SJCRH30 (cell line): ENCODE data around the gene USO1. TPM values are rescaled to one million over a fixed set of nuclear protein-coding genes. Genes with fewer than 3 reads are reported as not detected.
"Not testable (repeated sequence)": the region's sequence is repeated elsewhere in the genome, so short reads cannot be mapped to it uniquely, and the experiment has no call there.

Experiments used
- DNase-seq, 2 experiments: peaks; one replicate each; pipeline ENCODE4 v3.0.0-alpha.2; 2015 to 2020
- H3K27ac ChIP-seq: fragments of 250-450 bp; sonication (Bioruptor Pico); 2 replicates; pipeline ENCODE4 v1.5.1; 2020; ENCODE audit warnings: mild to moderate bottlenecking, moderate library complexity
- H3K27me3 ChIP-seq: fragments of 250-450 bp; sonication (Bioruptor Pico); 2 replicates; pipeline ENCODE4 v1.5.1; 2020; ENCODE audit warnings: mild to moderate bottlenecking, moderate library complexity
- H3K36me3 ChIP-seq: fragments of 250-450 bp; sonication (Bioruptor Pico); 2 replicates; pipeline ENCODE4 v1.5.1; 2020; ENCODE audit warnings: mild to moderate bottlenecking, moderate library complexity
- H3K4me1 ChIP-seq: fragments of 250-450 bp; sonication (Bioruptor Pico); 2 replicates; pipeline ENCODE4 v1.5.1; 2020; ENCODE audit warnings: mild to moderate bottlenecking, moderate library complexity
- H3K4me3 ChIP-seq: fragments of 250-450 bp; sonication (Bioruptor Pico); 2 replicates; pipeline ENCODE4 v1.5.1; 2020; ENCODE audit warnings: mild to moderate bottlenecking, moderate library complexity
- H3K9me3 ChIP-seq: fragments of 250-450 bp; sonication (Bioruptor Pico); replicated peaks from 2 replicates; pipeline ENCODE4 v1.5.1; 2020; ENCODE audit warnings: mild to moderate bottlenecking, moderate library complexity
- total RNA-seq: library from RNA; depleted of rRNA; stranded (reverse); fragments of >200 nt; shearing (Covaris generic); gene quantifications from 2 replicates; pipeline ENCODE4 v1.2.3, GENCODE V29; 2014

Gene USO1
- total RNA-seq, 1 experiment from 2014 or later = 94.9 TPM

- no peak for DNase-seq
- Histone ChIP-seq H3K4me1 (no peaks in the 10 kb centered on the region), H3K27ac (no peak overlapping the region)
Observed at GRCh38 chr4:75821966-75822365, 97.6 kb downstream of the USO1 start.

GRCh38 chr4:75822416-75822815, 98.0 kb downstream of the USO1 start:
- Histone ChIP-seq H3K4me1 (no peaks in the 10 kb centered on the region), H3K9me3 (no peaks in the 10 kb centered on the region), H3K36me3 (no peaks in the 10 kb centered on the region), H3K27me3 (no peaks in the 10 kb centered on the region), H3K4me3 (no peak overlapping the region), H3K27ac (no peak overlapping the region)
- DNase-seq = no peak

More at GRCh38 chr4:75821966-75822365, 97.6 kb downstream of the USO1 start:
- H3K9me3 ChIP-seq = no peaks in the 10 kb centered on the region
- no peaks in the 10 kb centered on the region for H3K27me3 ChIP-seq
- no peaks in the 10 kb centered on the region for H3K36me3 ChIP-seq
- no peak overlapping the region for H3K4me3 ChIP-seq

- no peak overlapping the region for H3K27ac ChIP-seq
- H3K4me3 ChIP-seq = no peak overlapping the region
- H3K36me3 ChIP-seq = no peaks in the 10 kb centered on the region
- H3K27me3 ChIP-seq = no peaks in the 10 kb centered on the region
- H3K4me1 ChIP-seq = no peaks in the 10 kb centered on the region
- DNase-seq = no peak
- no peaks in the 10 kb centered on the region for H3K9me3 ChIP-seq
Observed at GRCh38 chr4:75823812-75824211, 99.4 kb downstream of the USO1 start.

- H3K9me3 ChIP-seq = peaks cover 5% of the 10 kb centered on the region
- no peak overlapping the region for H3K4me3 ChIP-seq
- no peak overlapping the region for H3K27ac ChIP-seq
- no peaks in the 10 kb centered on the region; the same call in 1 of the 2 replicates for H3K27me3 ChIP-seq
- no peaks in the 10 kb centered on the region for H3K36me3 ChIP-seq
- no peak for DNase-seq
- no peaks in the 10 kb centered on the region; the same call in 1 of the 2 replicates for H3K4me1 ChIP-seq
Observed at GRCh38 chr4:75830906-75831305, 106.5 kb downstream of the USO1 start.

DNA sequence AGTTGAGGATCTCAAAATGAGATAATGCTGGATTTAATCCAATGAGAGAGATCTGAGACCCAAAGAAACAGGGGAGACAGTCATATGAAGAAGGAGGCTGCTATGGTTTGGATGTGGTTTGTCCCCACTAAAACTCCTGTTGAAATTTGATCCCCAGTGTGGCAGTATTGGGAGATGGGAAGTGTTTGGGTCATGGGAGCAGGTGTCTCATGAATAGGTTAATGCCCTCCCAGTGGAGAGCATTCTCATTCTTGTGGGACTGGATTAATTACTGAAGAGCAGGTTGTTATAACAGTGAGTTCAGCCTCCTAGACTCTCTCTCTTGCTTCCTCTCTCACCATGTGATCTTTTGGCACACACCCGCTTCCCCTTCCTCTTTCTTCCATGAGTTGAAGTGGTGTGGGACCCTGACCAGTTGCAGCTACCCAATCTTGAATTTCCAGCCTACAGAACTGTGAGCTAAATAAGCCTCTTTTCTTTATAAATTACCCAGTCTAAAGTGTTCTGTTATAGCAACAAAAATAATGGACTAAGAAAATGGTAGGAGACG, 107.6 kb downstream of the USO1 start:
- peaks cover 5% of the 10 kb centered on the region for H3K9me3 ChIP-seq
- H3K27ac ChIP-seq = no peak overlapping the region
- no peaks in the 10 kb centered on the region for H3K36me3 ChIP-seq
- peak in 1 of 2 experiments; percentile 60 for DNase-seq
- no peaks in the 10 kb centered on the region; the same call in 1 of the 2 replicates for H3K27me3 ChIP-seq
- H3K4me3 ChIP-seq = no peak overlapping the region
- H3K4me1 ChIP-seq = no peaks in the 10 kb centered on the region; the same call in 1 of the 2 replicates

- peaks cover 5% of the 10 kb centered on the region for H3K9me3 ChIP-seq
- H3K27me3 ChIP-seq = no peaks in the 10 kb centered on the region; the same call in 1 of the 2 replicates
- no peaks in the 10 kb centered on the region for H3K36me3 ChIP-seq
- H3K27ac ChIP-seq = no peak overlapping the region
- no peak for DNase-seq
- H3K4me1 ChIP-seq = no peaks in the 10 kb centered on the region; the same call in 1 of the 2 replicates
- no peak overlapping the region for H3K4me3 ChIP-seq
Observed at GRCh38 chr4:75834095-75834771, 109.9 kb downstream of the USO1 start.

DNA sequence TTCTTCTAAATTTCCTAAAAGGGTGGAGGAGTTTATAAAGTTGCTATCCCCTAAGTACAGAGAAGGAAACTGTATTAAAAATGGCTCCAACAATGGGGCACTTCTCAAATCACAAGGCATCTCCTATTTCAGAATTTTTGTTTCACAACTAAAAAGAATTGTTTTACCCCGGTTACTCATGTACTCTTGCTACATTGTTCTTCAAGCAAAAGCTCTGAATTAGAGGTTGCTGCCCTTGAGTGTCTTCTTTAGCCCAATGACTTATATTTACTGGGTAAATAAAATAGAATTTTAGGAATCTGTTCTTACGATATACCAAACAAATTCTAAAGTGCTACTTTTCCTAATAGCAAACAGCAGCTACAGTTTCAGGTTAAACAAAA, 110.4 kb downstream of the USO1 start:
- no peak for DNase-seq
- Histone ChIP-seq H3K9me3 (peaks cover 5% of the 10 kb centered on the region), H3K4me1 (no peaks in the 10 kb centered on the region; the same call in 1 of the 2 replicates), H3K4me3 (no peak overlapping the region), H3K36me3 (no peaks in the 10 kb centered on the region), H3K27ac (no peak overlapping the region), H3K27me3 (no peaks in the 10 kb centered on the region; the same call in 1 of the 2 replicates)

DNA sequence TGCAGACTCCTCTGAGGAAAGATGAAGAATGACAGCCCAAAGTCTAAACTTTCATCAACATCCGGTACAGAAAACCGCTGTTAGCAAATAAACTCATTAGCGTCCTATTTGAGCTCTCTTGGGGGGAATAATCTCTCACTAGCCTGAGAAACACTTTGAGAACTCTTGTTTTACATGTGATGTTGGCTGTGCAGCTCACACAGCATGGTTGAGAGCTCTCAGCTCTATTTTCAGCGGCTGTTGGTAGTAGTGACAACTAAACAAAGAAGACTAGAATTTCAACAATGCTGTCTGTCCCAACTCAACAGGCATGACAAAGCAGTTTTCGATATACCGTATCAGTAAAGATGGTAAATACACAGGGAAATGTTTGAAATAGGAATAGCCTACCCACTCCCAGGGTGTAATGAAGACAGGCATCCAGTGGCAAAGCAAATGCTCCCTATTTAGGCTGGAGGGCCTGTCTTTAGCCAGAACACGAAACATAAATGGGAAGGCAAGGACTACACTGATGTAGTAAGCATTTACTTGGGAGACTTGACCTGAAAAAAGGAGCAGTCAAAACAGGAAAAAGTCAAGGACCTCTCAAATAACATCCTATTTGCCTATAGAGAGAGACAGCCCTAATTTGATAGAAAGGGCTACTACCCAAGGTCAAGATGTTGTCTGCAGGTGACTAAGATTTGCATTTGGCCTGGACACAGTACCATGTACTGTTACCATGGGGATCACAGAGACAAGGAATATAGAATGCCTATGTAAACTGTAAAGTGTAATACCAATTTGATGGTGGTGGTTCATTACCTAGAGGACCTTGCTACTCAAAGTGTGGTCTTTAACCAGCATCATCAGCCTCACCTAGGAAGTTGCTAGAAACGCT, 117.5 kb downstream of the USO1 start:
- DNase-seq = no peak
- Histone ChIP-seq H3K27me3 (no peaks in the 10 kb centered on the region), H3K4me1 (no peaks in the 10 kb centered on the region; the same call in 1 of the 2 replicates), H3K36me3 (no peaks in the 10 kb centered on the region), H3K4me3 (no peak overlapping the region), H3K9me3 (no peaks in the 10 kb centered on the region), H3K27ac (no peak overlapping the region)

GRCh38 chr4:75843596-75843995, 119.2 kb downstream of the USO1 start:
- Histone ChIP-seq H3K9me3 (no peaks in the 10 kb centered on the region), H3K4me3 (no peak overlapping the region), H3K4me1 (peaks cover 3% of the 10 kb centered on the region; the same call in 1 of the 2 replicates), H3K27ac (no peak overlapping the region), H3K27me3 (no peaks in the 10 kb centered on the region), H3K36me3 (no peaks in the 10 kb centered on the region)
- no peak for DNase-seq

DNA sequence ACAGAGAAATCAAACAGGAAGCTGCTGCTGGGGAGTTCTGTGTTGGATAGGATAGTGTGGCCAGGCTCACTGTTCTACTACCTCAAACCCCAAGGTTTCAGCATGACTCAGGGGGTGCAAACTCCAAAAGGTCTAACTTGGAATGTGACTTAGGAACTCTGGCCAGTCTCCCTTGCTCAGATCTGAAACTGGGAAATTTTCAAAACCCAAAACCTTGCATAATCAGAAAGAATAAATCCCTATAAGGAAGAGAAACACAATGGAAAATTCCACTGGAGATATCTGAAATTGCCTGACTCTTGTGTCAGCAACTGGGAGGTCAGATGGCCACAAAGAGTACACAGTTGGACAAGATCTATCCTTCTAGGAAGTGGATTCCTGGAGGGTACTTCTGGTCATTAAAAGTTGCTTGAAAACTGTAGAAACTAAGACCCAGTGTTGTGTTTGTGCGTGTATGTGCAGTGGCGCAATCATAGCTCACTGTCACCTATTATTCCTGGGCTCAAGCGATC, 119.8 kb downstream of the USO1 start:
- Histone ChIP-seq H3K9me3 (no peaks in the 10 kb centered on the region), H3K4me3 (no peak overlapping the region), H3K27me3 (no peaks in the 10 kb centered on the region), H3K4me1 (peaks cover 3% of the 10 kb centered on the region; the same call in 1 of the 2 replicates), H3K27ac (no peak overlapping the region), H3K36me3 (no peaks in the 10 kb centered on the region)
- no peak for DNase-seq

DNA sequence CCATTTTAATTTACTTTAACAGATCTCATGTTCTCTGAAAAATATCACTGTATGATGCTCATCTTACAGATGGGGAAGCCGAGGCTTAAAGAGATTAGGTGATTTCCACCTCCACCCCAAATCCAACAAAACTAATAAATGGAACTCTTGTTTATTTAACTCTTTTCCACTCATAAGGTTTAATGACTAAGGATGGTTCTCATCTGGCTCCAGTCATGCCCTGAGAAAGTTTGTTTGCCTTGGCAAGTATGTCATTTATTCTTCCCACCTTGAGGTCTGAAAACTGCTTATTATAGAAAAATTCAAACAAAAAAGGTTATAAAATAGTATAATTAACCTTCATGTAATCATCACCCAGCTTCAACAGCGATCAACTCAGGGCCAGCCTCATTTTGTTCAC, 121.6 kb downstream of the USO1 start:
- peaks cover 3% of the 10 kb centered on the region; the same call in 1 of the 2 replicates for H3K4me1 ChIP-seq
- H3K36me3 ChIP-seq = no peaks in the 10 kb centered on the region
- no peaks in the 10 kb centered on the region for H3K27me3 ChIP-seq
- no peaks in the 10 kb centered on the region for H3K9me3 ChIP-seq
- no peak overlapping the region for H3K27ac ChIP-seq
- peak in 1 of 2 experiments; percentile 19 for DNase-seq
- no peak overlapping the region for H3K4me3 ChIP-seq

DNA sequence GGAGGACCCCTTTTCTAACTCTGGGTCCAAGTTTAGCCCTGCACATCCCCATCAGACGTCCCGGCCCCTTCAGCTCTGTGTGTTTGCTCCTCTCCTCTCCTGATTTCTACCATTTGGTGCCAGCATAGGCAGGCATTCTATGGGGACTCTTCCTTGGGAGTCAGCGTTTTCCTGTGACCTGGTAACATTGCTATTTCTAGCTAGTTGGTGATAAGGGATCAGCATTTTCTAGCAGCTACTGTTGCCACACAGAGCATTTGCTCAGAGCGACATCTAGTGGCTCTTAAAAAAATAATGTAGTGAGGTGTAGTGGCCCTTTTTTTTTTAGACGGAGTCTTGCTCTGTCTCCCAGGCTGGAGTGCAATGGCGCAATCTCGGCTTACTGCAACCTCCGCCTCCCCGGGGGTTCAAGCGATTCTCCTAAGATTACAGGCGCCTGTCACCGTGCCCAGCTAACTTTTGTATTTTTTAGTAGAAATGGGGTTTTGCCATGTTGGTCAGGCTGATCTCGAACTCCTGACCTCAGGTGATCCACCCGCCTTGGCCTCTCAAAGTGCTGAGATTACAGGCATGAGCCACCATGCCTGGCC, 123.9 kb downstream of the USO1 start:
- not testable (repeated sequence) for H3K27ac ChIP-seq

GRCh38 chr4:75848891-75849290, 124.5 kb downstream of the USO1 start:
- Histone ChIP-seq H3K9me3 (no peaks in the 10 kb centered on the region), H3K36me3 (no peaks in the 10 kb centered on the region), H3K27ac (no peak overlapping the region), H3K4me1 (0 out of 2 replicates have a peak, but pooled peaks cover 3% of the 10 kb centered on the region), H3K27me3 (no peaks in the 10 kb centered on the region), H3K4me3 (no peak overlapping the region)
- DNase-seq = no peak

More for the DNA sequence above, 123.9 kb downstream of the USO1 start:
- not testable (repeated sequence) for H3K9me3 ChIP-seq, H3K4me3 ChIP-seq, H3K27me3 ChIP-seq, H3K36me3 ChIP-seq, H3K4me1 ChIP-seq
- peak; percentile 64 to 95 for DNase-seq

DNA sequence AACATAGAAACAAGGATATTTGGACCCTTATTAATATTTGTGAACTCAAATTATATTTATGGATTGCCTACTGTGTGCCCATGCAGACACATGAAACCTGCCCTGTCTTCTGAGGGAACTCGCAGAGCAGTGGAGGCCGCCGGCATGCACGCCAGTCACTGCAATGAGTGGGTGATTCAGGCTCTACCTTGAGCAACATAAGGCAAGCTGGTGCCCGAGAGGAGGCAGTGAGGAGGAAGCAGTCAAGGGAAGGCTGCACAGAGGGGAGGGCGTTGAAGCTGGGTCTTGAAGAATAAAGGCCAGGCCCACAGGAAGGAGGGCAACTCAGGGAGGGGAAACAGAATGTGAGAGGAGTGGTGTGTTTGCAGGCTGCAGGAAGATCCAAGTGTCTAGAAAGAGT, 125.1 kb downstream of the USO1 start:
- H3K9me3 ChIP-seq = no peaks in the 10 kb centered on the region
- H3K4me1 ChIP-seq = 0 out of 2 replicates have a peak, but pooled peaks cover 3% of the 10 kb centered on the region
- H3K36me3 ChIP-seq = no peaks in the 10 kb centered on the region
- no peaks in the 10 kb centered on the region for H3K27me3 ChIP-seq
- H3K27ac ChIP-seq = no peak overlapping the region
- peak in 1 of 2 experiments; percentile 7 for DNase-seq
- H3K4me3 ChIP-seq = no peak overlapping the region
